VCaP (cell line): Measurements from ENCODE around the gene CCSAP.

Experiments used
- H3K27ac ChIP-seq: fragments of 450-650 bp; 2 replicates; pipeline ENCODE4 v1.5.1; 2017
- TF ChIP-seq, protein P1 (sequence below): fragments of 450-650 bp; conservative IDR thresholded peaks from 2 replicates; pipeline ENCODE4 v1.5.1; 2017; ENCODE audit warnings: mild to moderate bottlenecking, moderate library complexity

Gene CCSAP

GRCh38 chr1:229309074-229309473, 33.8 kb downstream of the CCSAP start:
- TF ChIP-seq, protein P1, sequence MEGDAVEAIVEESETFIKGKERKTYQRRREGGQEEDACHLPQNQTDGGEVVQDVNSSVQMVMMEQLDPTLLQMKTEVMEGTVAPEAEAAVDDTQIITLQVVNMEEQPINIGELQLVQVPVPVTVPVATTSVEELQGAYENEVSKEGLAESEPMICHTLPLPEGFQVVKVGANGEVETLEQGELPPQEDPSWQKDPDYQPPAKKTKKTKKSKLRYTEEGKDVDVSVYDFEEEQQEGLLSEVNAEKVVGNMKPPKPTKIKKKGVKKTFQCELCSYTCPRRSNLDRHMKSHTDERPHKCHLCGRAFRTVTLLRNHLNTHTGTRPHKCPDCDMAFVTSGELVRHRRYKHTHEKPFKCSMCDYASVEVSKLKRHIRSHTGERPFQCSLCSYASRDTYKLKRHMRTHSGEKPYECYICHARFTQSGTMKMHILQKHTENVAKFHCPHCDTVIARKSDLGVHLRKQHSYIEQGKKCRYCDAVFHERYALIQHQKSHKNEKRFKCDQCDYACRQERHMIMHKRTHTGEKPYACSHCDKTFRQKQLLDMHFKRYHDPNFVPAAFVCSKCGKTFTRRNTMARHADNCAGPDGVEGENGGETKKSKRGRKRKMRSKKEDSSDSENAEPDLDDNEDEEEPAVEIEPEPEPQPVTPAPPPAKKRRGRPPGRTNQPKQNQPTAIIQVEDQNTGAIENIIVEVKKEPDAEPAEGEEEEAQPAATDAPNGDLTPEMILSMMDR = no peak

DNA sequence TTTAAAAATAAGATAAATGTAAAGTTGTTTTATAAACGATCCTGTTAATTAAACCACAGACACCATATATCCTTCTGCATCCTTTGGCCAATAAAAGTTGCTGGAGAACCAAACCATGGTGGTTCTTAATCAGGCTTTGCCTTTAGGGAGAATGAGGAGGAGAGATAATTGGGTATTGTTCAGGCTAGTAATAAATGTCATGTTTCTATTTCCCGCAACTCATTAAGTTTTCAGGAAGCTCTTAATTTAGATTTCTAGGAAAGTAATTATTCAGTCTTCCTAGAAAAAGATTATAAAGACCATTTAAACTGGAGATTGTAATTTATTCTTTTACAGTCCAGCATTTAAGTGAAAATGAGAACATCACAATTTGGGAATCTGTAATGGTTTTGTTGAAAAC, 37.5 kb downstream of the CCSAP start:
- no peak overlapping the region for H3K27ac ChIP-seq
- TF ChIP-seq, protein P1 = no peak

More at GRCh38 chr1:229309074-229309473, 33.8 kb downstream of the CCSAP start:
- H3K27ac ChIP-seq = no peak overlapping the region

DNA sequence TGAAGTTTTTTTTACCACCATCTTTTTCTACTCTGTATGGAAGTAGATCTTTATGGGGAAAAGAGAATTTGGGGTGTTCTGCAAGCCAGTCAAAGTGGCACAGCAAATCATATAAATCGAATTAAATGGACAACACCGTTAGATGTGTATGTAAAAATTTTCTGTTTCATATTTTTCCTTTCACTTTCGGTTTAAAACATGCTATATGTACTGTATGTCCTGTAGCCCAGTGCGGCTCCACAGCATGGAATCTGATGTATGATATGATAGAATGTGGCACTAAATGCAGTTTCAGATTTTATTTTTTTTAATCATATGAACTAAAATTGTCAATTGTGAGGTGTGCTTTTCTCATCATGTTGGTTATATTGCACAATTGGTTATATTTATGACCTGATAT, 39.0 kb downstream of the CCSAP start:
- no peak overlapping the region for H3K27ac ChIP-seq
- TF ChIP-seq, protein P1 = no peak

DNA sequence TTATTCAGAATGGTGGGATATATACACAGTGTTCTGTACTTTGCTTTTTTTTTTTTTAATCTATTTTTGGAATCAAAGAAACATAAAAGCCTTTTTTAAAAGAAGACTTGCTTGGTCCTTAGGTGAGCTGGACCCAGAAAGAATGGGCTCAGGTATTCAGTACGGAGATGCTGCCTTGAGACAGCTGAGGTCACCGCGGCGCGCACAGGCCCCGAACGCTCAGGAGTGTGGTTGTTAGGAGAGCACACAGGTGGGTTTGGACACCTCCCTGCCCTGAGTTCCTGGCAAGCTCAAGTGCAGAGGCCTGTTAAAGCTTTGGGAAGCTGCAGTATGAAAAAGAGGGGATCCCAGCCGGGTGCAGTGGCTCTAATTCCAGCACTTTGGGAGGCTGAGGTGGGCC, 40.1 kb downstream of the CCSAP start:
- no peak overlapping the region for H3K27ac ChIP-seq
- TF ChIP-seq, protein P1 = no peak

DNA sequence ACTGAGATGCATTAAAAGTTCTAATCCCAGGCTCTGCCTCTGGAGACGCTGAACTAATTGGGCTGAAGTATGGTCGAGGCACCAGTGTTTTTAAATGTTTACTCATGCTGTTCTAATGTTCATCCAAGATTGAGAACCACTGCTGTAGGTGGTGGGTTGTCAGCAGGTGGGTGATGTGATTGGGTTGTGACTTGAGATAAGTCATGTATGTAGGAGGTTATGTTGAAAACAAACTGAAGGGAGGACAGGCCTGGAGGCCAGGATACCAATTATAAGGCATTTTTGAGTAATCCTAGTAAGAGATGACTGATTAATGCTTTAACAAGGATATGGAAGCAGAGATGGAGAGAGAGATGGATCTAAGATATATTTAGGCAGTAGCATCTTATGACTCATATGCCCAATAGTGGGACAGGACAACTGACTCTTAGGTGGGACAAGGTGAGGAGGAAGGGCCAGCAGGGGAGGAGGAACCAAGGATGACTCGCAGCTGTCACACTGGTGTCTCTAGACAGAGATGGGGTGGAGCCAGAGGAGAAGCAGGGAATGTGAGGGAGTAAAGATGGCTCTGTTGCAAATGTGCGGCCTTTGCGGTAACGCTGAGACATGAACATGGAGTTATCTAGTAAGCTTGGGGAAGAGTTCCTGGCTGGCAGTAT, 42.6 kb downstream of the CCSAP start:
- TF ChIP-seq, protein P1 = no peak
- H3K27ac ChIP-seq = no peak overlapping the region

- no peak overlapping the region for H3K27ac ChIP-seq
- TF ChIP-seq, protein P1 = no peak
These were observed 43.9 kb downstream of the CCSAP start for GRCh38 chr1:229298887-229299503.

DNA sequence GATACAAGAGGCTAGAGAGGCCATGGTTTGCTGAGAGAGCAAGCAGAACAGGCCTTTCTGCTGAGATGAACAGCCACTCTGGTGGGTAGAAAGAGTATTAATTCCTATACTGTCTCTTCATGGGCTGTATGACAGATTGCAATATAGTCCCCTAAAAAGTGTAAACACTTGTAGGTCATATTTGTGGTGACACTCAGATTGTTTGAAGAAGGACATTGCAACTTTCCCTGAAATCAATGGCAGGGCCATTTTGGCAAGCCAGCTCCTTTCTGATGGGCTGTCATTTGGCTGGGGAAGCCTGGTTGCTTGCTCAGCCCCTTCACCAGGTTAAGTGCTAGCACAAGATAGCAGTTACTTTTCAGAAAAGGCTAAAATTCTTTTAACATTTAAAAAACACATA, 44.4 kb downstream of the CCSAP start:
- TF ChIP-seq, protein P1 = no peak
- H3K27ac ChIP-seq = no peak overlapping the region
